Stimulated activated CD8-positive, alpha-beta memory T cell treated with anti-CD3 and anti-CD28 coated beads, Interleukin-15, amount 100 ng/mL, for 48 hours (primary cell): ENCODE data around the gene MYNN.
"Not testable (repeated sequence)": the region's sequence is repeated elsewhere in the genome, so short reads cannot be mapped to it uniquely, and the experiment has no call there.

Experiments used
- DNase-seq, 2 donors: peaks; one replicate each; pipeline ENCODE4 v3.0.0-alpha.2; 2020; ENCODE audit warnings: low read depth in 2 of 2

Gene MYNN

DNA sequence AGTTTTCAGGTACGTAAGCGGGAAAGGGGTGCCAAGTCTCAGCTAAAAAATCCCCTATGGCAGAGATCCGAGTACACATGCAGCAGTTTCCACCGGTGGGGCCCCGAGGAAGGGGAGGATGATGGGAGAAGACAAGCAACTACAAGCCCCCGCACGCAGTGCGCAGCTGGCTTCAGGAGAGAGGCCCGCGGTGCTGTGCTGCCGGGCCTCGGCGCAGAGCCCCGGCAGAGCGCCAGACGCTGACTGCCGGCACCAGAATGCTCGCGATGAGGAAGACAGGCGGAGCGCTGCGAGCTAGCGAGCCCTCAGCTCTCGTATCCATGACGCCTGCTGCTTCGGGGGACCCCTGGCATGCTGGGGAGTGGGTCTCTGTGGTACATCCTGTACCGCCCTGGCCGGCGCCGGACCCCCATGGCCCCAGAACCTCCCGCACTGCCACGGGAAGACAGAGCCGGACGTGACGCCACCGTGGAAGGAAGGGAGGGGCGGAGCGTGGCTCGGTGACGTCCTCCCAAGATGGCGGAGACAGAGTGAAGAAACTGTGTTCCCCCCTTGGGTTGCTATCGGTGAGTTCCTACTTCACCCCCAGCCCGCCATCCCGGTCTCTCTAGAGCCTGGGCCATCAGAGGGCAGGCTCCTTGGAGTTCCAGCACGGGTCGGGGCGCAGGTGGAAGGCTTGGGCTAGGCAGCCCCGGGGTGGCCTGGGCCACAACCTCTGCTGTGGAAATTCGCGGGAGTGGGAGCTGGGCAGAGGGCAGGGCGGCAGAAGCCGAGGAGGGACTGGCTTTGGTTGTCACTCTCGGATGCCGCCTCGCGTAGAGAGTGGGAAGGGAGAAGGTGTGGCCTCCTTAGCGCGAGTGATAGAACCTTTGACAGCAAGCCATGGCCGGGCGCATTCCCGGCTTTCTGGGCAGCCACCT, at the start of gene MYNN:
MYNN (plus strand) TSS at position 500 of the 920 bp plus-strand sequence. CDS start 900 bp downstream, outside the sequence.
- DNase-seq: peak; percentile 87 to 88

DNA sequence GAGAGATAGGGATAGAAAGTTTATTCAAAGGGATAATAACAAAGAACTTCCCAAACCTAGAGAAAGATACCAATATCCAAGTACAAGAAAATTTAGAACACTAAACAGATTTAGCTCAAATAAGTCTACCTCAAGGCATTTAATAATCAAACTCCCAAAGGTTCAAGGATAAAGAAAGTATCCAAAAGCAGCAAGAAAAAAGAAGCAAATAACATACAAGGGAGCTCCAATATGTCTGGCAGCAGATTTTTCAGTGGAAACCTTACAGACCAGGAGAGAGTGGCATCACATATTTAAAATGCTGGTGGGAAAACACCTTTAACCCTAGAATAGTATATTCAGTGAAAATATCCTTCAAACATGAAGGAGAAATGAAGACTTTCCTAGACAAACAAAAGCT, 41.3 kb upstream of the MYNN start:
- not testable (repeated sequence) for DNase-seq

DNA sequence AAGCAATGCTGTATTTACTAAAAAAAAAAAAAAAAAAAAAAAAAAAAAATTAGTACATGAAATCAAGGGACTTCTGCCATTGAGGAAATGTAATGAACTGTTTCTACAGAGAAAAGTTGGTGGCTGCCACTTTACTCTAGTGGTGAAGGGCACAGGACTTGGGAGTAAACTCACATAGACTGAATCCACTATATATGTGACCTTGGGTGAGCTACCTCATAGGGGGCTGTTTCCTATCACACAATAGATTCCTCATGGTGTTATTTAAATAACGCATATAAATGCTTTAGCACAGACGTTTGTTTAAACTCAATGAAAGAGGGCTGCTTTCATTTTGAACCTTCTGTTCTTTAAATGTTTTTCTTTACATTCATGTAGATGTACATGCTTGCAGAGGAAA, 34.1 kb upstream of the MYNN start:
- DNase-seq: no peak

DNA sequence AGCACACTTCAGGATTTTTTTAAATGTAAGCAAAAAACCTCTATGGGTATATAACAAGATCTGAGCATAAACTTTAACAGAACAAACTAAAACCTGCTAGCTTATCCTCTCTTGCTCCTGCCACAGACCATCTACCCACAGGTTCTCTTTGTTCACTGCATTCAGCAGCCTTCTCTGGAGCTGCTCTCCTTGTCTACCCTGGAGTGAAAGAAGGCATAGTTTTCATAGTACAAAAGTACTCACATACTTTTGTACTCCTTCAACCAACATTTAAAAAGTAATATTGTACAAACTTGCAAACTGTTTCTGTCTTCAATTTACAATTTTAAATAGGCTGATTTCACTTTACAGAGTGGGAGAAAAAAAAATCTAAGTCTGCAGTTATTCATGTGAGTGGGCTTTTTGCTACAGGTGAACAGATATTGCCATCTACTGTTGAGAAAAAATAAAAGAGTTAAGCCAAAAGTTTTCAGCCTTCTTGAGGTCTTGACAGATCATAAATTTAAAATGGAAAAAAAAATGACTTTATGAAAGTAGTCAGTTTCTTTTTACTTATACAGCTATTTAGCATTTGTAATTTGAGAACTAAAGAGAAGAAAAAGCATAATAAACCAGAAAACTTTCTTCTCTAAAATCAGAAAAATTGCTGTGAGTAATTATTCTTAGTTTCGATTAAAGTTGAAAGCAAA, 28.7 kb upstream of the MYNN start:
- no peak for DNase-seq

DNA sequence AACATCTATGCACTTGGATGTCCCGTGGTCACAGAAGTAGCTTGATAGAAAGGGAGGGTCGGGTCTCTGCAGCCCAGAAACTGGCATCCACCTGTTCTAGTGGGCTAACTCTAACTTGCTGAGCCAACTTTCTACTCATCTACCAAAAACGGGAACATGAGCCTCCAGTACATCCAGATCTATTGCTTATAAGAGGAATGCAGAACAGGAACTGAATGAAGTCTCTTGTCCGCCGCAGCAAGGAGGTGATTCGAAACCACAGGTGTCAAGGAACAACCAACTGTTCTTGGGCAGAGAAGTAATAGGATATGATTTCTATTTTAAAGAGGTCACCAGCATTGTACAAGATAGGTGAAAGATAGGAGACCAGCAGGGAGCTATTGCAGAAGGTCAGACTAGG, 26.3 kb upstream of the MYNN start:
- no peak for DNase-seq

GRCh38 chr3:169748670-169749069, 24.5 kb upstream of the MYNN start:
- no peak for DNase-seq

DNA sequence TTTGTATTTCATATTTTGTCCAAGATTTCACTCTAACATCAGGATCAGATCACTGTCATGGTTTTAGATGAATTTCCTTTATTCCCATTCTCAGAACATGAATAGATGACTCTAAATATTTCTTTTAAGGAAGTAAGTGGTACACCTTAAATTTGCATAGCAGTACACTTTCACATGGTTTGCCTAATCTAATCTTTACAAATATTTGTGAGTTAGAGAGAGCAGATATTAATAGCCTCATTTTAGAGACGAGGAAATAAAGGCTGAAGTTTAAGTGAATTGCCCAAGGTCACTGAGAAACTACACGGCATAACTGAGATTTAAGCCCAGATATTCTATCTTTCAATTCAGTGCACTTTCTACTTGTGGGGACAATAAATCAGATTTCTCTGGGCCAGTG, 22.5 kb upstream of the MYNN start:
- no peak for DNase-seq

- DNase-seq: no peak
Measured at GRCh38 chr3:169751875-169752274, 21.3 kb upstream of the MYNN start.

DNA sequence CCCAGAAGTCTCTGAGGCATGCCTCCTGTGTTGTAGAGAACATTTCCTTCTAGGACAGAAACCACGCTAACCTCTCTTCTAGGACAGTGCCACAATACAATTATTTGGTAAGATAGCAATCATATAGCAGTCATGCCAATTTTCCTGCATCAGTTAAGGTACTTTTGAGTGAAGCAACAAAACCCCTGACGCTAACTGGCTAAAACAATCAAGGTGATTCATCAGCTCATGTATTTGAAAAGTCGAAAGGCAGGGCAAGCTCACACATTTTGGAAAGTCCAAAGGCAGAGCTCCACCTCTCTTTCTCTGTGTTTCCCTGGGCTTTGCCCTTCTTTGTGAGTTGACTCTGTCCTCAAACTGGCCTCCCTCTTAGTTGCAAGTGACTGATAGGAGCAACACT, 18.5 kb upstream of the MYNN start:
- no peak for DNase-seq

DNA sequence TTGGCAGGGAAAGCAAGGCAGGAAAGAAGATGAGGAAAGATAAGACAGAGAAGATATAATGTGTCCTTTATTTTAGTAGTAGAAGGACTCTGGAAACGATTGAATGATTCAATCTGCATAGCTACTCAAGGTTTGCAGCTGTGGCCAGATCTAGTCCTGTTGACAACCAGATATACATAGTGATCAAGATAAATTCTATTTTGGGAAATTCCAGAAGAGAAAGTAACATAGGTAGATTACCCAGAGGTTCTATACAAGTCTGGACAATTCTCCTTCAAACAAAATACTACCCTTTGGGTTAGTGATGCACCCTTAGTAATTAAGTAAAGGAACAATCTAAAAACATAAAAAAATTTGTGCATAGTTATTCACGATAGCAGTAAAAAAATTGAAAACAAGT, 17.7 kb upstream of the MYNN start:
- DNase-seq: no peak

DNA sequence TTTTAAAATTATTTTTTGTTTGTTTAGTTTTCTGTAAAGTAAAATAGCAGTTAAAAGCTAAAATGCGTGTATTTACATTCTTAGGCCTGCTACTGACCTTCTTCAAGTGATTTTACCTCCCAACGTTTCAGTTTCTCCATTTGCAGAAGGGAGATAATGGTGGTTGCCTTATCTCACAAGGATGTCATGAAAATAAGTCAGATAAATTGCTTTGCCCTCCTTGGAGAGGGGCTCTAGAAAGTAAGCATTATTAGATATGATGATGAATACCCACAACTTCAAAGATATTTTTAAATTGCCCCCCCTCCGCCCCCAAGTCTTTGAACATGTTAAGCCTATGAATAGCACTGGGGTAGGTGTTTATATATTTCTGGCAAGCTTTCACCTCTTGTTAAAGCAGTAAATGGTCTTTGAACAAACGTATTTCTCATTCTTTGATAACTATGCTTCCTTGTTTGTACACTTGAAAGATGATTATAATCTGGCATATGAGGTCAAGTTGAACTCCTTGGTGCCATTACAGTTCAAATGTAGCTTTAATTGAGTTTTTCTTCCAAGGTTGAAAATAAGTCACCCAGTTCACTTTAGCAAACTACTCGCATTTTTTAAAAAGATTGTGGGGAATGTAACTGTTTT, 14.7 kb upstream of the MYNN start:
- DNase-seq: no peak

DNA sequence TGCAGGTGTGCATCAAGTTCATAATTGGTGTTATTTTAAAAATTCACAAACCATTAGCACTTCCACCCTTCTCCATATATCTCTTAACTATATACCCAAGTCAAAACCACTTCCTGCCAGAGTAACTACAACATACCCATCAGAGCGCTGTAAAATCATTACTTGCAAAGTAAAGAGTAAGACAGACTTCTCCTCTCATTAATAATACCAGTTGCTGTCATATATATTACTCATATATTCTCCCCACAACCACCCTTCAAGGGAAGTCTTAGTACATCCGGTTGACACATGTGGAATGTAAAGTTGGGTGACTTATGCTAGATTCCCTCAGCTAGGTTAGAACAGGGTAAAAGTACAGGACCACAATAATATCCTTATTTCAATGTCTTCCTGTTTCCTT, 13.9 kb upstream of the MYNN start:
- no peak for DNase-seq

DNA sequence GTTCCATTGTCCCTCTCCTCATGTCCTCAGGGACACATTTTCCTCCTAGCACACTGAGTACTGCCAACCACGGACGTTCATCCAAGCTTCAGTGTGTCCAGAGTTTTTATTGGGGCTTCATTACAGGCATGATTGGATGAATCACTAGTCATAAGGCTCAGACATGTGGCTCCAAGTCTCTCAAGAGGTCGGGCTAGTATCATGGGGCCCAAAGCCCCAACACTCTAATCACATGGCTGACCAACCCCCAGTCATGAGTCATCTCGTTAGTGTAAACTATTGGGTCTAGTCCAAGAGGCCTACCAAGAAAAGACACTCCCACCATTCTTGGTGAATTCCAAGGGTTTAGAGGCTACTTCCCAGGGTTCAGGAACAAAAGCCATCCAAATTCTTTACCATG, 12.7 kb upstream of the MYNN start:
- no peak for DNase-seq

GRCh38 chr3:169764312-169764881, 8.8 kb upstream of the MYNN start:
- DNase-seq: peak; percentile 52 to 58

DNA sequence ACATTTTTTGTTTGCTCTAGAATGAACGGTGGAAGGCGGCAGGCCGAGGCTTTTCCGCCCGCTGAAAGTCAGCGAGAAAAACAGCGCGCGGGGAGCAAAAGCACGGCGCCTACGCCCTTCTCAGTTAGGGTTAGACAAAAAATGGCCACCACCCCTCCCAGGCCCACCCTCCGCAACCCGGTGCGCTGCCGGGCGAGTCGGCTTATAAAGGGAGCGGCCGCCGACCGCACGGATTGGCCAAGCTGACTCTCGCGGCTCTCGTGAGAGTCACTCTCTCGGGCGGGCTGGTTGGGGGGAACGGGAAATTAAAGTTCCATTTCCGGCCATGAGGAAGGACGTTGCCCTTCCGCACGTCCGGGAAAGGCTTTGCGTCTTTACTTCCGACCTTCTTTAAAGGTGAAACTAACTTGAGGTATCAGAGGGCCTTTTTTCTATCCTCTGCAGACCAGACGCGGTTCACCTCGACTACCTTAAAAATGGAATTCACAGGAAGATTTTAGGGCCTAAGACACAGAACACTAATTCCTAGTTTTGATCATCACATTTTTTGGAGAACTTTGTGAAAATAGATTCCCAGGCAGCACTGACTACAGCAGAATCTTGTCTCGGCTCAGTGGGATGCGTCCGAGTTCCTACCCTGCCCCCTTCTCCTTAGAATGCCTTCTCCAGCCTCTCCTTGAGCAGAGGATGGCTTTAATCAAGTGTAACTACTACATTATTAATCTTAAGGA, 8.1 kb upstream of the MYNN start, which contains the start of gene TERC:
TERC (minus strand) TSS at position 179 of the 731 bp plus-strand sequence.
- DNase-seq: peak; percentile 87 to 89

- peak; percentile 54 to 65 for DNase-seq
Measured at GRCh38 chr3:169769287-169770181, 3.7 kb upstream of the MYNN start, which contains the start of gene ACTRT3. Gene ACTRT3, minus strand, starts transcription at chr3:169769561. Its CDS starts 41 bp downstream, at chr3:169769520.

GRCh38 chr3:169771497-169772304, 1.5 kb upstream of the MYNN start:
- DNase-seq: peak; percentile 23 to 29

GRCh38 chr3:169772305-169772896, 795 bp upstream of the MYNN start:
- peak; percentile 36 to 57 for DNase-seq

DNA sequence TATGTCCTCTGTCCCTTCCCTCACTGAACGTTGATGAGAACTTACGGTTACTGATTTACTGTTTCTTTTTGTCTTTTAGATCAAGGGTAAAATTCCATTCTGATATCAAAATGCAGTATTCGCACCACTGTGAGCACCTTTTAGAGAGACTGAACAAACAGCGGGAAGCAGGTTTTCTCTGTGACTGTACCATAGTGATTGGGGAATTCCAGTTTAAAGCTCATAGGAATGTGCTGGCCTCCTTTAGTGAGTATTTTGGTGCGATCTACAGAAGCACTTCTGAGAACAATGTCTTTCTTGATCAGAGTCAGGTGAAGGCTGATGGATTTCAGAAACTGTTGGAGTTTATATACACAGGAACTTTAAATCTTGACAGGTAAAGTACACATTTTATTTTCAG, 990 bp downstream of the MYNN start:
- no peak for DNase-seq
